HG02852 (cell line): ENCODE measurements around the gene BCL7A.
"Not testable (repeated sequence)": the region's sequence is repeated elsewhere in the genome, so short reads cannot be mapped to it uniquely, and the experiment has no call there.

Source experiments
- ATAC-seq: cut with Tn5 transposase; IDR thresholded peaks from one replicate; pipeline ENCODE4 v1.9.1; 2021; ENCODE audit warnings: mild to moderate bottlenecking, moderate library complexity; ENCODE audit not compliant: unreplicated experiment

The BCL7A gene

GRCh38 chr12:122051231-122051876 lies 29.7 kb downstream of the BCL7A start:
- no peak for ATAC-seq

- ATAC-seq: no peak
Measured at GRCh38 chr12:122052285-122052684, 30.6 kb downstream of the BCL7A start.

- ATAC-seq: no peak
Measured at GRCh38 chr12:122054842-122055520, 33.3 kb downstream of the BCL7A start.

DNA sequence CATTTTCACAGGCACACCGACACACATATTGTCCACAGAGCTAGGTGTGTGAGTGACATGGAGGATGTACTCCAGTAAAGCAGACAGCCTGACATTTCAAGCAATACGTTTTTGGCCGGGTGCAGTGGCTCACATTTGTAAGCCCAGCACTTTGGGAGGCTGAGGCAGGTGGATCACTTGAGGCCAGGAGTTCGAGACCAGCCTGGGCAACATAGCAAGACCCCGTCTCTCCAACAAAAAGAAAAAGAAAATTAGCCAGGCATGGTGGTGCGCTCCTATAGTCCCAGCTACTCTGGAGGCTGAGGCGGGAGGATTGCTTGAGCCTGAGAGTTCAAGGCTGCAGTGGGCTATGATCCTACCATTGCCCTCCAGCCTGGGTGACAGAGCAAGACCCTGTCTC lies 34.7 kb downstream of the BCL7A start:
- not testable (repeated sequence) for ATAC-seq

DNA sequence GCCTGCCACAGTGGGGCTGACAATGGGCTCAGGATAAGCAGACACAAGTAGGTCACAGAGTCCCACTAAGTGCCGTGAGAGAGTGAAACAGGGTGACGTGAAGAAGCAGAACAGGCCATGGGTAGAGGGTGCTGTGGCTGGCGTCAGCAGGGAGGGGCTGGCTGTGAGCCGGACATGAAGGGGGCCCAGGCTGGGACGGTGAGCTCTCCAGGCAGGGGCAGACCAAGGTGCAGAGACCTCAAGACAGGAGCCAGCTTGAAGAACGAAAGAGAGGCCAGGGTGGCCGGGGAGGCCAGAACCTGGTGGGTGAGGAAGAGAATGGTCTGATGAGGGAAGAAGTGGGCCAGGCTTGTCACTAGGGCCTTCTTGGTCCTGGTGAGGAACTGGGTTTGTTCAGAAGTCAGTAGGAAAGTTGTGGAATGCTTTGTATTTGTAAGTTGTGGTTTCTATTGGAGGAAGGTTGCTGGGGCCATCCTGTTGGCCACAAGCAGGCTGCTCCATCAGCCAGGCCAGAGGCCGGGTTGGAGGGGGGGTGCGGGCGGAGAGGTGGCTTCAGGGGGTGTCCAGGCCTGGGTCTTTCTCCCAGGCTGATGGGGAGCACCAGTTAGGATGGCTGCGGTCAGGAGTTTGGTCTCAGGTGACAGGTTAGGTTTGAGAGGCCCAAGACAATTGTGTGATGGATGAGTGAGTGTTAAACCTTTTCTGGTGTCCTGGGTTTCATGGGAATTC lies 35.5 kb downstream of the BCL7A start:
- no peak for ATAC-seq

GRCh38 chr12:122057769-122058168 lies 36.1 kb downstream of the BCL7A start:
- no peak for ATAC-seq

DNA sequence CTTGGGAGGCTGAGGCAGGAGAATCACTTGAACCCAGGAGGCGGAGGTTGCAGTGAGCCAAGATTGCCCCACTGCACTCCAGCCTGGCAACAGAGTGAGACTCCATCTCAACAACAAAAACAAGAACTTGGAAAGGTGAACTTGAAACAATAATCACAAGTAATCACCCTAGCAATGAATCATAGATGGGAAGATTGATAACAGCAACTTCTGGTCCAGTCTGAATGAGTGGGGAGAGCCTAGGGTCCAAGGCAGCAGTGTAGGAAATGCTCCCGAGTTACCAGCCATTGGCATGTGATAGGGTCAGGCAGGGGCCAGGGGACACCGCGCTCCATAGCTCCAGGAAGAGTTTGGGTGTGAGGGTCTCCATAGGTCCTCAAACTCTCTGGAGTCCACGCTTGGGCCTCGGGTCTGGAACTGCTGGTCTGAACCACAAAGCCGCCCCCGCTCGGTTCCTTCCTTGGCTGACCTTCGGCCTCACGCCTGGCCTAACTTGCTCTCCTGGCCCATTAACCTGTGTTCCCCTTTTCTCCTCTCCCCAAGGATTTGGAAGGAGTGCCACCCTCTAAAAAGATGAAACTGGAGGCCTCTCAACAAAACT lies 37.0 kb downstream of the BCL7A start:
- ATAC-seq: no peak

GRCh38 chr12:122059203-122059960 lies 37.7 kb downstream of the BCL7A start:
- ATAC-seq: no peak

GRCh38 chr12:122060081-122060501 lies 38.4 kb downstream of the BCL7A start:
- ATAC-seq: no peak

GRCh38 chr12:122061253-122061652 lies 39.6 kb downstream of the BCL7A start:
- ATAC-seq: no peak

DNA sequence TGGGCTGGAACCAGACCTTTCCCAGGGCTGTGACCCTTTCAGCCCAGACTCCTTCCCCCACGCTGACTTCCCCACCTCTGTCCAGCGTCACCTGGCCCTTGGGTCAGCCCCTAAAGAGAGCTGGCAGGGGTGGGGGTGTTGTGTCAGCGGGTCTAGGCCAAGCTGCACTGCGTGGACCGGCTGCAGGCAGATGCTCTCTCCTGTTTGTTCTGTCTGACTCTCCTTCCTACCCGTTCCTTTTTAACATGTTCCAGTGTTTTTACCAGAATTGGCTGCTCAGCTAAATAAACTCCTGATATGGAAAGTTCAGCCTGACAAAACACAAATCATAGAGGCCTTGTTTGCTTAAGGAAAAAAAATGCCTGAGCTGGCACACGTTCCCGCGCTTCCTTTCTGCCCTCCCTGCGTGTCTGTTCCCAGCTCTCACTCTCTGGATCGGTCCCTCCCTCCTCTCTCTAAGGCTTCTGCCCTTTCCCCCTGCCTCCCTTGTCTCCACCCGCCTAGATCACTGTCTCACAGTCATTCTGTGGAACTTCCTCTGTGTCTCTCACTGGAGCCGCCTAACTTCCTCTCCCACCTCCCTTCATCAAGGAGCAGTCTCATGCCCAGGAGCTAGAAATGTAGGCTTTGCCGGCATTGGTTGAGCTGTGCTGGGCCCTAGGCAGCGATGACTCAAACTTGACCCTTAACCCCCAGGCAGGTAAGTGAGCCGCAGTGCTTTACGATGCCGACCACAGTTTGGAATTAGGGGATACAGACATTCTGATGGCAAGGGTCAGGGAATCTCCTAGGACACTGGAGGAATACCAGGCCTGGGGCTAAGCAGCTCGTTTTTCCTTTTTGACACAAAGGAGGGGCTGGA lies 41.4 kb downstream of the BCL7A start:
- no peak for ATAC-seq

DNA sequence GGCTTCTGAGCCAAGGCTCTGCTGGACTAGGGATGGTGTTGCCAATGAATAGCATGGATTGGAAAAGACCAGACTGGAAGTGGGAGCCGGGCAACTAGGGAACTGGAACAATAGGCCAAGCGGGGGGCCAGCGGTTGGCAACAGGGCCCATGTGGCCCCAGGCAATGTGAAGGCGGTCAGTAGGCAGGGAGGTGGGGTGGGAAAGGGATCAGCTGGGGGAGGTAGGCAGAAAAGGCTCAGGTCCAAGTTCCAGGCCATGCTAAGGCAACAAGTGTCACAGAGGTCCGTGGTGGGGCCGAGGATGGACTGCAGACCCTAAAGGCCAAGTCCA lies 42.0 kb downstream of the BCL7A start:
- ATAC-seq: no peak

GRCh38 chr12:122064025-122064777 lies 42.5 kb downstream of the BCL7A start:
- ATAC-seq: no peak

DNA sequence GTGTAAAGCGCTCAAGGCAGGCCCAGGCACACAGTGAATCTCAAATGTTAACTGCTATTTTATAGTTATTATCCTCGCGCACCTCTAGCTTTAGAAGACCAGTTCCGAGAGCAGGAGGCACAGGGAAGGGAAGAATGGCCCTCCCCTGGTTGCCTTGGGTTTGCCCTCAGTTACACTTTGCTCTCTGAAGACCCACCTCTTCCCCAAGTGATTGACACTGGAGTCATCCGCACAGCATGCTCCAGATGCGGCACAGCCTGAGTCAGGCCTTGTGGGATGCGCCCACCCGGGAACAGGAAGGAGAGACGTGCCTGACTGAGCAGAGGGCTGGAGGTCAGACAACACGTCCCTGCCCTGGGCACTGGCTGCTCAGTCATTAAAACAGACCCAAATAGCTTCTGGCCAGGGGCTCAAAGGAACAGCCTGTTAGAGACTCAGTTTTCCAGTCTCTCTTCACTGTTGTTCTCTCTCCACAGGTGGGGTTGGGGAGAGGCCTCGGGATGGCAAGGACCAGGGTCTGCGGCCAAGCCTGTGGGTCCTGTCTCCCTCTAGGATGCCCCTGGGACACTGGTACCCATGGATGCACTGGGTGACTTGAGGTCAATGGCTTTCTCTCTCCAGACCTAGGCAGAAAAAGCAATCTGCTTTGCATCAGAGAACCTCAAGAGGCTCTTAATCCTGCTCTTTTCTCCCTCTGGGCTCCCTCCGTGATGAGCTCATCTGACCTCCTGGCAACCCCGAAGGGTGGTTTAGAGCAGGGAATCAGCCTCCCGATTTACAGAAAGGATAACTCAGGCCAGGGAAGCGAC lies 43.3 kb downstream of the BCL7A start:
- ATAC-seq: no peak

DNA sequence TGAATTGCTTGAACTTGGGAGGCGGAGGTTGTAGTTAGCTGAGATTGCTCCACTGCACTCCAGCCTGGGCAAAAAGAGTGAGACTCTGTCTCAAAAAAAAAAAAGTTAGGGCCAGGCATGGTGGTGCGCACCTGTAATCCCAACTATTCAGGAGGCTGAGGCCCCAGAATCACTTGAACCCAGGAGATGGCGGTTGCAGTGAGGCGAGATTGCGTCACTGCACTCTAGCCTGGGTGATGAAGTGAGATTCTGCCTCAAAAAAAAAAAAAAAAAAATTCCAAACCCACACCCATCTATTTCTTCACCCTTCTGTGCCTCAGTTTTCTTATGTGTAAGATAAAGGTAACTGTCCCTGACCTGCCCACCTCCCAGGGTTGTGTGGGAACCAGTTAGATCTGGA lies 45.9 kb downstream of the BCL7A start:
- no peak for ATAC-seq

GRCh38 chr12:122067966-122068365 lies 46.3 kb downstream of the BCL7A start:
- peak; percentile 89 for ATAC-seq

GRCh38 chr12:122072031-122072970 lies 50.6 kb downstream of the BCL7A start:
- ATAC-seq: no peak
